GM21381 (cell line): ENCODE measurements around the gene SMARCD1.
A peak's percentile ranks its signal among the peaks of the same experiment; 100 is the strongest.

ENCODE experiments used
- ATAC-seq: cut with Tn5 transposase; IDR thresholded peaks from one replicate; pipeline ENCODE4 v1.9.1; 2021; ENCODE audit warnings: mild to moderate bottlenecking, moderate library complexity; ENCODE audit not compliant: unreplicated experiment

SMARCD1 gene

GRCh38 chr12:50057000-50057841 is 27.9 kb upstream of the SMARCD1 start, which contains the start of gene ASIC1:
Gene ASIC1, plus strand, starts transcription at chr12:50057596. Its CDS starts 1,171 bp downstream, at chr12:50058767.
- ATAC-seq: no peak

- no peak for ATAC-seq
Measured at GRCh38 chr12:50057896-50058670, 27.1 kb upstream of the SMARCD1 start.

- ATAC-seq: no peak
Measured at GRCh38 chr12:50058743-50059312, 26.3 kb upstream of the SMARCD1 start.

GRCh38 chr12:50059440-50060119 is 25.6 kb upstream of the SMARCD1 start:
- ATAC-seq: no peak

GRCh38 chr12:50060120-50060468 is 25.0 kb upstream of the SMARCD1 start:
- no peak for ATAC-seq

- ATAC-seq: no peak
Measured at GRCh38 chr12:50061171-50061570, 24.0 kb upstream of the SMARCD1 start.

GRCh38 chr12:50061946-50062686 is 23.0 kb upstream of the SMARCD1 start:
- ATAC-seq: no peak

GRCh38 chr12:50062728-50063460 is 22.2 kb upstream of the SMARCD1 start:
- ATAC-seq: no peak

- ATAC-seq: no peak
Measured at GRCh38 chr12:50065726-50066310, 19.3 kb upstream of the SMARCD1 start.

GRCh38 chr12:50066402-50066801 is 18.7 kb upstream of the SMARCD1 start:
- no peak for ATAC-seq

- ATAC-seq: no peak
Measured at GRCh38 chr12:50069069-50069468, 16.1 kb upstream of the SMARCD1 start.

GRCh38 chr12:50069539-50069938 is 15.6 kb upstream of the SMARCD1 start:
- no peak for ATAC-seq

GRCh38 chr12:50070314-50071060 is 14.7 kb upstream of the SMARCD1 start:
- ATAC-seq: no peak

GRCh38 chr12:50072198-50072907 is 12.8 kb upstream of the SMARCD1 start:
- no peak for ATAC-seq

- ATAC-seq: no peak
Measured at GRCh38 chr12:50073206-50073605, 11.9 kb upstream of the SMARCD1 start.

- no peak for ATAC-seq
Measured at GRCh38 chr12:50073712-50074111, 11.4 kb upstream of the SMARCD1 start.

- peak; percentile 86 for ATAC-seq
Measured at GRCh38 chr12:50074936-50075807, 10.0 kb upstream of the SMARCD1 start.
